NCI-H1436 treated with DMSO at 0.1 percent for 48 hours (cell line): Measurements from ENCODE around the gene CEP83.

Source experiments
- DNase-seq: peaks from one replicate; lab custom pipeline; 2025; lab: John Stamatoyannopoulos, UW

Gene CEP83

GRCh38 chr12:94305130-94305957, 154.3 kb downstream of the CEP83 start:
- no peak for DNase-seq

GRCh38 chr12:94304566-94305061, 155.1 kb downstream of the CEP83 start:
- DNase-seq, result no peak

- no peak for DNase-seq
These were observed 155.7 kb downstream of the CEP83 start for GRCh38 chr12:94304012-94304411.

GRCh38 chr12:94299846-94300245, 159.8 kb downstream of the CEP83 start:
- DNase-seq, result no peak

GRCh38 chr12:94297876-94298505, 161.7 kb downstream of the CEP83 start:
- DNase-seq, result no peak

- no peak for DNase-seq
These were observed 162.5 kb downstream of the CEP83 start for GRCh38 chr12:94297096-94297699.

GRCh38 chr12:94290353-94290752, 169.3 kb downstream of the CEP83 start:
- no peak for DNase-seq

GRCh38 chr12:94289461-94290312, 170.0 kb downstream of the CEP83 start:
- no peak for DNase-seq

GRCh38 chr12:94287245-94287628, 172.4 kb downstream of the CEP83 start:
- no peak for DNase-seq

- no peak for DNase-seq
These were observed 173.0 kb downstream of the CEP83 start for GRCh38 chr12:94286583-94287244.

- DNase-seq, result no peak
These were observed 173.6 kb downstream of the CEP83 start for GRCh38 chr12:94285943-94286582.

GRCh38 chr12:94284859-94285258, 174.8 kb downstream of the CEP83 start:
- DNase-seq, result no peak

GRCh38 chr12:94284046-94284445, 175.6 kb downstream of the CEP83 start:
- no peak for DNase-seq

- no peak for DNase-seq
These were observed 177.0 kb downstream of the CEP83 start for GRCh38 chr12:94282675-94283074.

- DNase-seq, result no peak
These were observed 179.6 kb downstream of the CEP83 start for GRCh38 chr12:94280063-94280462.

- no peak for DNase-seq
These were observed 182.2 kb downstream of the CEP83 start for GRCh38 chr12:94277426-94278000.

- DNase-seq, result no peak
These were observed 182.9 kb downstream of the CEP83 start for GRCh38 chr12:94276725-94277124.

GRCh38 chr12:94273272-94273671, 186.4 kb downstream of the CEP83 start:
- DNase-seq, result no peak

GRCh38 chr12:94272280-94272679, 187.4 kb downstream of the CEP83 start:
- DNase-seq, result no peak

GRCh38 chr12:94271351-94271750, 188.3 kb downstream of the CEP83 start:
- no peak for DNase-seq
